HG03558 (cell line): Measurements from ENCODE around the gene SLC25A33.
A peak's percentile ranks its signal among the peaks of the same experiment; 100 is the strongest.
"Not testable (repeated sequence)": the region's sequence is repeated elsewhere in the genome, so short reads cannot be mapped to it uniquely, and the experiment has no call there.

ENCODE experiments used
- ATAC-seq: cut with Tn5 transposase; IDR thresholded peaks from one replicate; pipeline ENCODE4 v1.9.1; 2021; ENCODE audit warnings: moderate number of reproducible peaks; ENCODE audit not compliant: unreplicated experiment; ENCODE audit errors: extremely low read depth

The SLC25A33 gene

DNA sequence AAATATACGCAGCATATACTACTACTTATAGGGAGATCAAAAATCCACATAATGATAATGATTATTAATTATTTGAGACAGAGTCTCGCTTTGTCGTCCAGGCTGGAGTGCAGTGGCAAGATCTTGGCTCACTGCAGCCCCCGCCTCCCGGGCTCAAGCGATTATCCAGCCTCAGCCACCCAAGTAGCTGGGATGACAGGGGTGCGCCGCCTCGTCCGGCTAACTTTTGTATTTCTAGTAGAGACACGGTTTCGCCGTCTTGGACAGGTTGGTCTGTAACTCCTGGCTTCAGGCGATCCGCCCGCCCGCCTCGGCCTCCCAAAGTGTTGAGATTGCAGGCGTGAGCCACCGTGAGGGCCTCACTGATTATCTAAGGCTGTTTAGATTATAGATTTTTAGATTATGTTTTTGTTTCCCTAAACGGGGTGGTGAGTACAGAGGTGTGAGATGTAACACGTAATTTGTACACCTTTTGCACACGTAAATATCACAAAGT, 548 bp upstream of the SLC25A33 start:
- no peak for ATAC-seq

DNA sequence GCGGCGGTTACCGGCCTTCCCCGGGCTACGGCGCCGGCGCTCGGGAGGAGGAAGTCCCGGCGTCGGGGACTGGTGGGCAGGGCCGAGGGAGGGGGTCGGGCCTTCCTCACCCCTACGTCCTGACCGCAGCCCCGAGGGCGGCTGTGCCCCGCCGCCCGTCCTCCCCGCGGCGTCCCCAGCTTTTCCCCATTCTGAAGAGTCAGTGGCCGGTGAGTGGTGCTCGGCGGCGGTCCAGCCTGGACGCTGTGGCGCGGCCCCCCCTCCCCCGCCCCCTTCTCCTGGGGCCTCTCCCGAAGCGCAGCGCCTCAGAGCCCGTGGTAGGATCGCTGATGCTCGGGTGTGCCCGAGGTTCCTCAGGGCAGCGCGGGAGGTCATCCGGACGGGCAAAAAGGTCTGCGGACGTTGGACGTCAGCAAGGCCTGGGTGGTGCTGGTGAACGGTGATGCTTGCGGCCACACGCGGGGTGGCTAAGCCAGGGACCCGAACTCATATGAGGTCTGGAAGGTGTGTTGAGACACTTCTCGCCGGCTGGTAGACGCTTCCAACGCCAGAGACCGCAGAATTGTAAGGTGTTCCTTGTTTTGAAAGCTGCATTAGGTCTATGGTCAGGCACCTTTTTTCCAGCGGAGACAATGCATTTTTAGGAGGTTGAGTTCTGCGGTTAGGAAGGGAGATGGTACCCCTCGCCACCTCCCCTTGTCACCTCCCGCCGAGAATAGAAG, 725 bp downstream of the SLC25A33 start:
- ATAC-seq, result peak; percentile 23

DNA sequence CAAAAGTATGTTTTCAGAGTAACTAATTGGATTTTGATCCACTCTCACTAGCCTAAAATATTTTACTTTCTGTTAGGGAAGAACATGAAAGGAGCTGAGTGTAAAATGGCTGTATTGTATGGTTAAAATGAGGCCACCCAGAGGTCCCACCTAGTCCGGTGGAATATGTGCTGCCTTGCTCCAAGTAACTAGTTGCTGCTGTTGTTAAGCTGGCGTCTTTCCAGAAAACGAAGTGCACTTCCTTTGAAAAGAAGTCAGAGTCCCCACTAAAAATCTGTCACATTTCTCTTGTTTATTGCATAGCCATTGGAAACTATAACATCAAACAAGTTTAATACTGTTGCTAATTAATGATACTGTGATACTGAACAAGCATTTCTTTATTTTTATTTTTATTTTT, 3.2 kb downstream of the SLC25A33 start:
- no peak for ATAC-seq

DNA sequence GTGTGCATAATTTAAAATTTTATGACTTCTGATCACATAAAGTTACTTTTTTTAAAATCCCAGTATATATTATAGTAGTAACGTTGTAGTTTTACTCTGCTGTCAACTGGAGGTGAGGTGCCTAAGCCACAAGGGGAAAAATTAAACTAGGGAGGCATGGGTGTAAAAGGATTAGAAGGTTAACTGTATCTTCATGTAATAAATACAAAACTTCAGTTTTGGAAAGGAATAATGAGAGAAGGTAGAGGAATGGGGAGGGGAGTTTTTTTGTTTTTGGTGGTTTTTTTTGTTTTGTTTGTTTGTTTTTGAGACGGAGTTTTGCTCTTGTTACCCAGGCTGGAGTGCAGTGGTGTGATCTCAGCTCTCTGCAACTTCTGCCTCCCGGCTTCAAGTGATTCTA, 5.7 kb downstream of the SLC25A33 start:
- no peak for ATAC-seq

DNA sequence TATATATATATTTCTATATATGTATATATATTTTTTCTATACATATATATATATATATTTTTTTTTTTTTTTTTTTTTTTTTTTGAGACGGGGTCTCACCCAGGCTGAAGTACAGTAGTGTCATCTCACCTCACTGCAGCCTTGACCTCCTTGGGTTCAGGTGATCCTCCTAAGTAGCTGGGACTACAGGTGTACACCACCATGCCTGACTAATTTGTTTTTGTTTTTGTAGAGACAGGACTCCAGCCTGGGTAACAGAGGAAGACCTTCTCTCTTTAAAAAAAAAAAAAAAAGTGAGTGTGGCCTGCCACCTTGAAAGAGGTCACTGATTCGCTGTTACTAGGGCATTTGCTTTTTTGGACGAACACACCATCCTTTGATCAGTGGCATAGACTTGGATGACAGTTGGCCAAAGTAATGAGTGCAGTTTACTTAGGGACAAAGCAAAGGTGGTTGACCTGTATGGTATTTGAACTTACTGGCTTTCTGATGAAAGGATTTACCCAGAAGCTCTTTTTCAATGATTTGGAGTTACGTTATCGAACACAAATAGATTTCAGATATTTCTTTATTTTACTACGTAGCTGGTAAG, 10.8 kb downstream of the SLC25A33 start:
- no peak for ATAC-seq

DNA sequence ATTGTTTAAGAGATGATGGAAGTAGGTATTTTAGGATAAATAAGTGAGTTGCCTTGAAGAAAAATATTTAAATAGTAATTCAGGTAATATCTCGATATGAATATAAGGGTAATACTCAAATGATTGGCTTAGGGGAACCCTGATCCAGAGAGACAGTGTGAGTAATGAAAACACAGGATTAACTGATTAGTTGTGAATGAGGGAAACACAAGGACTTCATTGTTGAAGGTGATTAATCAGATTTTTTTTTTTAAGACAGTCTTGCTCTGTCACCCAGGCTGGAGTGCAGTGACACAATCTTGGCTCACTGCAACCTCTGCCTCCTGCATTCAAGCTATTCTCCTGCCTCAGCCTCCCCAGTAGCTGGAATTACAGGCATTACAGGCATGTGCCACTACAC, 12.7 kb downstream of the SLC25A33 start:
- ATAC-seq, result no peak

DNA sequence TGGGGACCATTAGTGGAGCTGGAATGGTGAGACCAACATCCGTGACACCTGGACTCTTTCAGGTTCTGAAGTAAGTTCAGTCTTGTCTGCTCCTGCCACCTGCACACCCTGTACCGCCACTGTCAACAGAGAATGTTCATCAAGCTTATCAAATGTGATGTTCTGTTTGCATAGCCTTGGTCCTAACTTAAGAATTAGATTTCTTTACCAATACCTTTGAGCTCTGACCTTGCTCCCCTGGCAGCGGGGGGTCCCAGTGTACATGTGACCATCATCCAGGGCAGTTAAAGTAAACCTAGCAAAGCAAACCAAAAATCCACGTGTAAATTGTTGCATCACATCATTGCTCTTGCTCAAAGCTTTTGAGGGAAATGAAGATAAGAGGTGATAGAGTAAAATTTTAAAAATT, 14.5 kb downstream of the SLC25A33 start:
- ATAC-seq, result no peak

DNA sequence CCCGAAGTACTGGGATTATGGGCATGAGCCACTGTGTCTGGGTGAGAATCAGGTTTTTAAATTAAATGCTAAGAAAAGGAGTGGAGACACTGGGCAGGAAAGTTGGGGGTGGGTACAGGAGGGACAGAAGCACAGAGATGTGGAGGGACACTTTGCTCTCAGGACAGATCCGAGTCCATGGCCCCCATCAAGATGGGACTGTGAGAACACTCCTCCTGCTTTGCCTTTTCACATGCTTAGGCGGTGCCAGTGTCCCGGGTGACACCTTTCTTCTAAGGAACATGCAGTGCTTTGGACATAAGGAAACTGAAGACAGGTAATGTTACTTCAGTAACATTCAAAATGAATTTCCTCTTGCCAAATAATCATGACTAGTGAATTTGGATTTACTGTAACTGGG, 16.7 kb downstream of the SLC25A33 start:
- no peak for ATAC-seq

DNA sequence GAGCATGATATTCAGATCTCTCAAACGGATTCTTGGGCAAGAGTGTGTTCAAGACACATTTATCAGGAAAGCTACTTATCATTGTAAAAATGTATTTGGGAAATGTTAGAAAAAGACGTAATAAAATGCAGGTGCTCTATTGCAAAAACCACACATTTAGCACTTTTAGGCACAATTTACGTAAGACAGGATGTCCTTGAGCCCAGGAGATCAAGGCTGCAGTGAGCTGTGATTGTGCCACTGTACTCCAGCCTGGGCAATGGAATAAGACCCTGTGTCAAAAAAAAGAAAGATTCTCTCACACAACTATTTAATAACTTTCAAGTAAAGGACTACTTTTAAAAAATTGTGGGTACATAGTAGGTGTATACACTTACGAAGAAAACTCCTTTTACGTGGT, 18.4 kb downstream of the SLC25A33 start:
- ATAC-seq, result no peak

DNA sequence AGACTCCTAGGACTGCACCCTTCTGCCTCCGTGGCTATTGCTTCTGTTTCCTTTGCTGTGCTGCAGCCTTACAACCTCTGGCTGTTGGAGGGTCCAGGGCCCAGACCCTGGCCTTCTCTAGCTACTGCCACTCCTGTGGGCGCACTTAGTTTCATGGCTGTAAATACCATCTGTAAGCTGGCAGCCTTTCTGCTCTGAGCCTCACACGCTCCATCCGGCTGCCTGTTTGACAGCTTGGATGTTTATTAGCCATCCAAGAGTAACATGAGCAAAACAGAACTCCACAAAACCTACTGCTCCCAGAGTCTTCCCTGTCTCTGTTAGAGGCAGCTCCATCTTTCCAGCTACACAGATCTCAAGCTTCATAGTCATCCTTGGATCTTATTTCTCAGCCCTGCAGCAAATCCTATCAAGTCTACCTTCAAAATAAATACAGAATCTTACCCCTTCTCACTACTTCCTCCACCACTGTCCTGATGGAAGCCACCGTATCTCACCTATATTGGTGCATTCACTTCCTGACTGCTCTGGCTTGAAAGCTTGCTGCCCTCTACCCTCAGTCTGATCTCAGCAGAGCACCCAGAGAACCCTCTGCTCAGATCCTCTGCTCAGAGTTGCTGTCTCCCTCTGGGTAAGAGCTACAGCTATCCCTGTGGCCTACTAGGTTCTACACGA, 19.1 kb downstream of the SLC25A33 start:
- ATAC-seq, result no peak

DNA sequence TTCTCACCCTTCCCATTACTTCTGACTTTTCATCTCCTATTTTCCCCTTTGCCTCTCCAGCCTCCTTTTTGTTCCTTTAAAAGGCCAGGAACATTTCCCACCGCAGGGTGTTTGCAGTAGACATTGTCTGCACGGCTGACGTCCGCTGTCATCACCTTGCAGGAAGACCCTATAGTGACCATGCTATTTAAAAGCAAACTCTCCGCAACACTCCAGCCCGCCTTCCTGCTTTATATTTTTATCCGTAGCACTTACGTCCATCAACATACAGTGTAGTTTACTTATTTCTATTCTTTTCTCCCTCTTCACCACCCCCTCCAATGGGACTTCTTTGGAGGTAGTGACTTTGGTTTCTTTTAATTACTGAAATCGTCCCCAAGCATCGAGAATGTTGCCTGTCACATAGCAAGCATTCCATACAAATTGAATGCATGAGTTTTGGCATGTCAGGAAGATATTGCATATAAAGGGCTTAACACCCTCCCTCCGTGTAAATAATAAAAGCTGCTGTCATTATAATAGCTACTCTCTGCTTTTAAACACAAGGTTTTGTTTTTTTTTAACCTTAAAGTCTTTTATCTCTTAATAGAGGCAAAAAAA, 19.8 kb downstream of the SLC25A33 start:
- ATAC-seq, result no peak

DNA sequence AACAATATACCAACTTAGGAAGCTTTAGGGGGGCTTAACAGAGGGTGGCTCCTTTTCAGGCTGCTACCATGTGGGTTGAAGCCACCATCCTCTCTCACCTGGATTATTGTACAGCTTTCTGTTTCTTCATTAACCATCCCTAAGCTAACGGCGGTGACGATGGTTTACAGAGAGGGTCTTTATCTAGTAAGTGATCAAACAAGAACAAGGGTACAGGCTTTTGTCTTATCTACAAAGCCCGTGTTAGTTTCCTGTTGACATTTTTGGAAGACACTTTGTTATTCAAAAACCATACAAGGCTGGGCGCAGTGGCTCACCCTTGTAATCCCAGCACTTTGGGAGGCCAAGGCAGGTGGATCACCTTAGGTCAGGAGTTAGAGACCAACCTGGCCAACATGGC, 20.4 kb downstream of the SLC25A33 start:
- ATAC-seq, result no peak

DNA sequence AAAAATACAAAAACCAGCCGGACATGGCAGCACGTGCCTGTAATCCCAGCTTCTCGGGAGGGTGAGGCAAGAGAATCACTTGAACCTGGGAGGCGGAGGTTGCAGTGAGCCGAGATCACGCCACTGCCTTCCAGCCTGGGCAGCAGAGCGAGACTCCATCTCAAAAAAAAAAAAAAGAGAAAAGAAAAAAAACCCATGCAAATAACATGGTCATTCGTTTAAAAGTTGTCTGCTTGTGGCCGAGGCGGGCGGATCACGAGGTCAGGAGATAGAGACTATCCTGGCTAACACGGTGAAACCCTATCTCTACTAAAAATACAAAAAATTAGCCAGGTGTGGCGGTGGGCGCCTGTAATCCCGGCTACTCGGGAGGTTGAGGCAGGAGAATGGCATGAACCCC, 20.8 kb downstream of the SLC25A33 start:
- not testable (repeated sequence) for ATAC-seq

DNA sequence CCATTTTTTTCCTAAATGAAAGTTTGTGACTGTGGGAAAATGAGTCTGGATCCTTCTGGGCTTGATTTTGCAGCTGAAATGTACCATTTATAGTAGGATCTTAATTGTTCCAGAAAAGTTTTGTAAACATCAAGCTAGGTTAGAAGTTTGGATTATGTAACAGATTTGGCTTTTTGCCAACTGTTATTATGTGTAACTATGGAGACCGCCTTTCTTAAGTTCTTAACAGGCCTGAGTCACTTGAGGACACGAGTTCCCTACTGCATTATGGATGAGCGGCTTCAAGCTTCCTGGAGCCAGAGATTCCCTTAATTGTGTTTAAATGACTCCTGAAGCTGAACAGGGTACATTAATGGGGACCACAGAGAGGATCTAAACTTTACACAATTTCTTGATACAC, 22.2 kb downstream of the SLC25A33 start:
- no peak for ATAC-seq

DNA sequence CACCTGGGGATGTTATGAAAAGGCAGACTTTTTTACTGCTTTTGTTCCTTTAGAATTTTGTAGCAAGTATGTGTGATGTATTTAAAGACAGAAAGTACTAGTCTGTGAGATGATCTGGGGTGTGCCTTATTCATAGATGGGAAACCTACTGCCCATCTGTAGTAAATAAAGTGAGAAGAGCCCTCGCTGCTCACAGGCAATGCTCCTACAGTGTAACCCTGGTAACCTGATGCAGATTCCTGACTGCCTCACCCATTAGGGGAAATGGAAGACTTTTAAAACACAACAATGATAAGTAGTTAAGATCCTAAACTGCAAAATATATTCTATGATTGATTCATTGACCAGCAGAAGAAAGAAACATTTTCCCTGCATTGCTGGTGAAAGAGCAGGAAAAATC, 30.0 kb downstream of the SLC25A33 start:
- no peak for ATAC-seq

DNA sequence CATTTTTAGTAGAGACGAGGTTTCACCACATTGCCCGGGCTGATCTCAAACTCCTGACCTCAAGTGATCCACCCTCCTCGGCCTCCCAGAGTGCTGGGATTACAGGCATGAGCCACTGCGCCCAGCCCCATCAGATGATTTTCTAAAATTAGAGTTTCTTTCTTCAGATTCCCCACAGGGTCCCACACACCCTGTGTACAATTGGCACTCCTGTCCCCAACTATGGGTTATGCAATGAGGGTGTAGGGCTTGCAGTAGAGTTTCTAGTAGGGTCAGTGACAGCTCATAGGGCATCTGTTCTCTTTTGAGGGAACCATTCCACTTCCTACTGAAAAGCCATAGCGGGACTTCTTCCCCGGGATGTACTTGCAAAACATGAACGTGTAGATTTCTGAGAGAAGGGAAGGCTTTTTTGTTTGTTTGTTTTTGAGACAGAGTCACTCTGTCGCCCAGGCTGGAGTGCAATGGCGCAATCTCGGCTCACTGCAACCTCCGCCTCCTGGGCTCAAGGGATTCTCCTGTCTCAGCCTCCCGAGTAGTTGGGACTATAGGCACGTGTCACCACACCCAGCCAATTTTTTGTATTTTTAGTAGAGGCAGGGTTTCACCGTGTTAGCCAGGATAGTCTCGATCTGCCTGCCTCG, 31.7 kb downstream of the SLC25A33 start:
- not testable (repeated sequence) for ATAC-seq

DNA sequence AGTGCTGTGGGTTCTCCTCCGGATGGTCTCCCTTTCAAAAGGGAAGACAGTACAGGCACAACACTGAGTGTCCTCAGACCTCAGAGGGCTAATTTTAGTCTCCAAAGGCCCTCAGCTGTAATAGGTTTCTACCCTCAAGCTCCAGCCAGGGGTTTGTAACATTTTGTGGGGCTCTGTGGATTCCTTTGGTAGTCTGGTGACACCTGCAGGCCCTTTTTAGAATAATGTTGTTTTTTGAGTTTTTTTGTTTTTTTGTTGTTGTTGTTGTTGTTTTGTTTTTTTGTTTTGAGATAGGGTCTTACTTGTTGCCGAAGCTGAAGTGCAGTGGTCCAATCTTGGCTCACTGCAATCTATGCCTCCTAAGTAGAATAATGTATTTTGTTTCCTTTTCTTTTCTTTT, 34.5 kb downstream of the SLC25A33 start:
- no peak for ATAC-seq

DNA sequence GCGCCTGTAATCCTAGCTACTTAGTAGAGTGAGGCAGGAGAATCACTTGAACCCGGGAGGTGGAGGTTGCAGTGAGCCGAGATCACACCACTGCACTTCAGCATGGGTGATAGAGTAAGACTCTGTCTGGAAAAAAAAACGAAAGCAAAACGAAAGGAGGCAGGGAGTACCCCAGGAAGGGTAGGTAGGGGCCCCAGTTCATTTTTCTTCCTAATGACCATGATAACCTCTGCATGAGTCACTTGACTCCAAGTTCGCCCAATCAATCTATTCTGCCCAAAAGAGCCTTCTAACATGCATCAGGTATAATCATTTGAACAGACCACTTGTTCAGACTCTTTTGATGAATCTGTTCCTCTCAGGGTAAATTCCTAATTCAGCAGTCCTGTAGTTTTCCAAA, 36.2 kb downstream of the SLC25A33 start:
- no peak for ATAC-seq

DNA sequence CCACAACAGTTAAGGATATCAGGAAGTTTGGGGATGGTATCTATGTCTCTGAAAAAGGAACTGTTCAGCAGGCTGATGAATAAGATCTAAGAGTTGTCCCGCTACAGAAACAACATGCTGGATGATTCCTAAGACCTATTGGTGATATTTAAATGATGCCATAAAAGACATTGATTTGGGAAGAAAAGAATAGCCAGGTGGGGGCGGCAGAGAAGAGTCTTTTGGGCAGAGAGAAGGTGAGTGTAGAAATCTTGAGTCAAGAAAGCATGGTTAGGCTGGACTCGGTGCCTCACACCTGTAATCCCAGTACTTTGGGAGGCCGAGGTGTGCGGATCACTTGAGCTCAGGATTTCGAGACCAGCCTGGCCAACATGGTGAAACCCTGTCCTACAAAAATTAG, 37.6 kb downstream of the SLC25A33 start:
- no peak for ATAC-seq

DNA sequence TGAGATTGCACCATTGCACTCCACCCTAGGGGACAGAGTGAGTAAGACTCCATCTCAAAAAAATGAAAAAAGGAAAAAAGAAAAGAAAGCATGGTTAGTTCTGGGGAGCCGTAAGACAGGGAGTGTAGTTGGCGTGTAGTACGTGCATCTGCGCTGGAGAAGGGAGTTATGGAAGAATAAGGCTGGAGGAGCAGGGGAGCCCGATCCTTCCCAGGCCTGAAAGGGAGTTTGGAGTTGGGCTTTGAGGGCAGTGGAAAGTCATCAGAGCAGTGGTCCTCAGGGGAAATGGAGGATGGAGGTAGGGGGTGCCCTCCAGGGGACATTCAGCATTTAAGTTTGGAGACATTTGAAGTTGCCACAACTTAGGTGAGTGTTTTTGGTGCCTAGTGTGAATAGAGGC, 38.2 kb downstream of the SLC25A33 start:
- no peak for ATAC-seq

DNA sequence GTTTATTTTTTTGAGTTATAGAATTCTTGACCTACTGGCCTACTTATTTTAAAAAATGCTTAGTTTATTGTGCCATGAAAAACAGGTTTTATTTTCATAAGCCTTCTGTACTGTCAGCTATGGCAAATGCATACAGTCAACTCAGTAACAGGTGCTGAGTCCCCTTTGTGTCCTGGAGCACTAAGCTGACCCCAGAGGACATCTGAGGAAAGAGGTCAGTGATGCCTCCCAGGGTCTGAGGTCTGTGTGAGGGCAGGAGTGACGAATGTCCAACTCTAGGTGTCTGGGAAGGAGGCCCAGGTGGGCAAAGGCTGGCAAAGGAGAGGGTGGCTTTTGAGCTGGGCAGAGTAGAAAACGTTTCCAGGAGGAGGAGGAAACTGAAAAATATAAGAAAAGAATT, 41.7 kb downstream of the SLC25A33 start:
- no peak for ATAC-seq
